ENCODE results near the gene FOSL1. TPM values are rescaled to one million over a fixed set of nuclear protein-coding genes. Genes with fewer than 3 reads are reported as not detected.

The FOSL1 gene
- polyA plus RNA-seq, 1 donor (not counting 4 experiments of a cell fraction or from before 2014, with no cell fraction given), result 21.8 TPM

DNA sequence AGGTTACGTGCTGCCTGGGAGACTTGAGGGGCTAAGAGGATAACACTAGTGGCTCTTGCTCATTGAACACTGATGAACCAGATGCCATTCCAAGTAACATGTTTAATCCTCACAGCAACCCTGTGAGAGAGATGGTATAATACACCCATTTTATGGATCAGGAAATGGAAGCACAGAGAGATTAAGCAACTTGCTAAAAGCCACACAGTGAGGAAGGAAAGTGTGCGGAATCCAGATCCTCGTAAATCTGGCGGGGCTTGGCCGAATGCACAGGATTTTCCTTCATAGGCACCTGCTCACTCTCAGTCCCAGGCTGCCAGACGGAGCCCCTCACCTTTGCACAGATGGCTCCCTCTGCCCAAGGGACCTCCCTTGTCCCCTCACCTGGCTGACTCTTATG, 7.7 kb upstream of the FOSL1 start:
- Histone ChIP-seq H3K4me1 (ENCODE audit: control insufficient read depth, extremely low read depth, insufficient read depth, low read length) (peaks cover 36% of the 10 kb centered on the region), H2AFZ (ENCODE audit: control insufficient read depth, low read length) (no peak overlapping the region), H3K9me3 (ENCODE audit: control insufficient read depth, low read depth, low read length) (no peaks in the 10 kb centered on the region), H3K27ac (ENCODE audit: control insufficient read depth, insufficient read depth, low read length) (no peak overlapping the region), H3K4me2 (ENCODE audit: control insufficient read depth, extremely low read depth, insufficient read depth, low read depth, low read length) (no peak overlapping the region), H3K9me1 (ENCODE audit: control insufficient read depth, extremely low read depth, insufficient read depth, low read length) (no peaks in the 10 kb centered on the region), H3K4me3 (ENCODE audit: control insufficient read depth in 2 of 3, extremely low read depth in 1 of 3, insufficient read depth in 2 of 3, low read depth in 1 of 3, low read length in 3 of 3) (no peak overlapping the region), H3K36me3 (ENCODE audit: control insufficient read depth in 2 of 2, extremely low read depth in 1 of 2, insufficient read depth in 2 of 2, low read length in 2 of 2) (no peaks in the 10 kb centered on the region), H3K79me2 (ENCODE audit: control insufficient read depth, insufficient read depth, low read length) (no peaks in the 10 kb centered on the region), H4K20me1 (ENCODE audit: control insufficient read depth, extremely low read depth, insufficient read depth, low read length) (no peaks in the 10 kb centered on the region), H3K27me3 (ENCODE audit: control insufficient read depth, extremely low read depth, insufficient read depth, low read length) (no peaks in the 10 kb centered on the region), H3K9ac (ENCODE audit: control insufficient read depth, extremely low read depth, insufficient read depth, low read length) (no peak overlapping the region)
- DNase-seq (ENCODE audit: low read depth, low spot score) (no peak), FAIRE-seq (no peak)
- dilution Hi-C loops (cut with MboI; ENCODE audit: extremely low pct_ligation_motif_present, low sequenced_read_pairs), result no loop called here
- no peak for TF ChIP-seq EZH2 (IDR thresholded peaks at IDR 0.05; ENCODE audit: low read length)
- TF ChIP-seq, protein P1, sequence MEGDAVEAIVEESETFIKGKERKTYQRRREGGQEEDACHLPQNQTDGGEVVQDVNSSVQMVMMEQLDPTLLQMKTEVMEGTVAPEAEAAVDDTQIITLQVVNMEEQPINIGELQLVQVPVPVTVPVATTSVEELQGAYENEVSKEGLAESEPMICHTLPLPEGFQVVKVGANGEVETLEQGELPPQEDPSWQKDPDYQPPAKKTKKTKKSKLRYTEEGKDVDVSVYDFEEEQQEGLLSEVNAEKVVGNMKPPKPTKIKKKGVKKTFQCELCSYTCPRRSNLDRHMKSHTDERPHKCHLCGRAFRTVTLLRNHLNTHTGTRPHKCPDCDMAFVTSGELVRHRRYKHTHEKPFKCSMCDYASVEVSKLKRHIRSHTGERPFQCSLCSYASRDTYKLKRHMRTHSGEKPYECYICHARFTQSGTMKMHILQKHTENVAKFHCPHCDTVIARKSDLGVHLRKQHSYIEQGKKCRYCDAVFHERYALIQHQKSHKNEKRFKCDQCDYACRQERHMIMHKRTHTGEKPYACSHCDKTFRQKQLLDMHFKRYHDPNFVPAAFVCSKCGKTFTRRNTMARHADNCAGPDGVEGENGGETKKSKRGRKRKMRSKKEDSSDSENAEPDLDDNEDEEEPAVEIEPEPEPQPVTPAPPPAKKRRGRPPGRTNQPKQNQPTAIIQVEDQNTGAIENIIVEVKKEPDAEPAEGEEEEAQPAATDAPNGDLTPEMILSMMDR (optimal IDR thresholded peaks at IDR 0.05 in 1 of 3, IDR thresholded peaks at IDR 0.05 in 1 of 3, conservative IDR thresholded peaks at IDR 0.05 in 1 of 3; ENCODE audit: extremely low read depth in 1 of 3, insufficient read depth in 2 of 3, low read length in 3 of 3), result no peak

GRCh38 chr11:65906602-65907001, 6.4 kb upstream of the FOSL1 start:
- no peaks in the 10 kb centered on the region for H4K20me1 ChIP-seq (ENCODE audit: control insufficient read depth, extremely low read depth, insufficient read depth, low read length)
- no peak overlapping the region for H3K9ac ChIP-seq (ENCODE audit: control insufficient read depth, extremely low read depth, insufficient read depth, low read length)
- peaks cover 36% of the 10 kb centered on the region for H3K4me1 ChIP-seq (ENCODE audit: control insufficient read depth, extremely low read depth, insufficient read depth, low read length)
- H2AFZ ChIP-seq (ENCODE audit: control insufficient read depth, low read length), result no peak overlapping the region
- no peaks in the 10 kb centered on the region for H3K9me1 ChIP-seq (ENCODE audit: control insufficient read depth, extremely low read depth, insufficient read depth, low read length)
- H3K9me3 ChIP-seq (ENCODE audit: control insufficient read depth, low read depth, low read length), result no peaks in the 10 kb centered on the region
- H3K79me2 ChIP-seq (ENCODE audit: control insufficient read depth, insufficient read depth, low read length), result peaks cover 1% of the 10 kb centered on the region
- no peak overlapping the region for H3K4me2 ChIP-seq (ENCODE audit: control insufficient read depth, extremely low read depth, insufficient read depth, low read depth, low read length)
- H3K27me3 ChIP-seq (ENCODE audit: control insufficient read depth, extremely low read depth, insufficient read depth, low read length), result no peaks in the 10 kb centered on the region
- no peaks in the 10 kb centered on the region for H3K36me3 ChIP-seq (ENCODE audit: control insufficient read depth in 2 of 2, extremely low read depth in 1 of 2, insufficient read depth in 2 of 2, low read length in 2 of 2)
- FAIRE-seq, result no peak
- no peak for DNase-seq (ENCODE audit: low read depth, low spot score)
- no peak overlapping the region for H3K27ac ChIP-seq (ENCODE audit: control insufficient read depth, insufficient read depth, low read length)
- TF ChIP-seq EZH2 (IDR thresholded peaks at IDR 0.05; ENCODE audit: low read length), result no peak
- TF ChIP-seq, protein P1 (optimal IDR thresholded peaks at IDR 0.05 in 1 of 3, IDR thresholded peaks at IDR 0.05 in 1 of 3, conservative IDR thresholded peaks at IDR 0.05 in 1 of 3; ENCODE audit: extremely low read depth in 1 of 3, insufficient read depth in 2 of 3, low read length in 3 of 3), result no peak
- dilution Hi-C loops (cut with MboI; ENCODE audit: extremely low pct_ligation_motif_present, low sequenced_read_pairs), result no loop called here
- H3K4me3 ChIP-seq (ENCODE audit: control insufficient read depth in 2 of 3, extremely low read depth in 1 of 3, insufficient read depth in 2 of 3, low read depth in 1 of 3, low read length in 3 of 3), result no peak overlapping the region

Data from keratinocyte (primary cell).